SK-N-SH (cell line): ENCODE measurements around the gene MAP2K7. TPM values are rescaled to one million over a fixed set of nuclear protein-coding genes. Genes with fewer than 3 reads are reported as not detected.
A peak's percentile ranks its signal among the peaks of the same experiment; 100 is the strongest.

ENCODE experiments used
- CTCF ChIA-PET: fragments of 300-600, 350-600 bp; formaldehyde crosslinking; extraction: SDS; loops from one replicate; lab custom pipeline; 2021; lab: Yijun Ruan, JAX
- POLR2A ChIA-PET: fragments of 350-600 bp; sonication (Branson Sonifier 250); formaldehyde crosslinking; extraction: SDS; loops from one replicate; lab custom pipeline; 2020; ENCODE audit warnings: antibody characterized with exemption, inconsistent platforms; lab: Yijun Ruan, JAX
- DNase-seq: peaks from one replicate; pipeline ENCODE4 v3.0.0; 2012
- H2AFZ ChIP-seq: fragments of 200-600 bp; sonication (generic); 2 replicates; pipeline ENCODE4 v1.8.1; 2016; ENCODE audit warnings: antibody characterized with exemption, mild to moderate bottlenecking, low read depth
- H3F3A ChIP-seq: fragments of 200-600 bp; sonication (generic); replicated peaks from 2 replicates; pipeline ENCODE3; 2016; ENCODE audit warnings: antibody characterized with exemption, mild to moderate bottlenecking; ENCODE audit not compliant: insufficient read depth
- H3K27ac ChIP-seq, 2 experiments: fragments of 200-500 bp in 1 of 2; fragments of 200-600 bp in 1 of 2; sonication (Bioruptor generic) in 1 of 2; sonication (generic), shearing (Covaris generic) in 1 of 2; 2 replicates each; pipeline versions ENCODE4 v1.5.1 to v1.6.1; 2014 to 2016; ENCODE audit warnings: low read depth in 2 of 2, inconsistent platforms in 1 of 2, low read length in 1 of 2, mild to moderate bottlenecking in 1 of 2, mixed read lengths in 1 of 2
- H3K27me3 ChIP-seq: fragments of 200-600 bp; sonication (generic), shearing (Covaris generic); 2 replicates; pipeline ENCODE4 v1.6.1; 2016; ENCODE audit warnings: mixed run types; ENCODE audit not compliant: insufficient read depth
- H3K36me3 ChIP-seq, 2 experiments: fragments of 200-500 bp in 1 of 2; fragments of 200-600 bp in 1 of 2; sonication (Bioruptor generic) in 1 of 2; sonication (generic) in 1 of 2; replicated peaks in 1 of 2; 2 replicates each; pipeline versions ENCODE3 to v1.5.1; 2014 to 2016; ENCODE audit warnings: low read length in 1 of 2, mild to moderate bottlenecking in 1 of 2; ENCODE audit not compliant: insufficient read depth in 2 of 2, control insufficient read depth in 1 of 2
- H3K4me1 ChIP-seq, 2 experiments: fragments of 200-500 bp in 1 of 2; fragments of 200-600 bp in 1 of 2; sonication (Bioruptor generic) in 1 of 2; sonication (generic), shearing (Covaris generic) in 1 of 2; 2 replicates each; pipeline versions ENCODE4 v1.5.1 to v1.6.1; 2014 to 2016; ENCODE audit warnings: low read depth in 1 of 2, low read length in 1 of 2, mixed run types in 1 of 2; ENCODE audit not compliant: insufficient read depth in 2 of 2, control insufficient read depth in 1 of 2
- H3K4me2 ChIP-seq: fragments of 200-600 bp; sonication (generic), shearing (Covaris generic); 2 replicates; pipeline ENCODE4 v1.6.1; 2017; ENCODE audit warnings: mixed run types
- H3K4me3 ChIP-seq, 2 experiments: fragments of 200-500 bp in 1 of 2; fragments of 200-600 bp in 1 of 2; sonication (Bioruptor generic) in 1 of 2; sonication (generic), shearing (Covaris generic) in 1 of 2; 2 replicates each; pipeline versions ENCODE4 v1.5.1 to v1.8.1; 2014 to 2016; ENCODE audit warnings: low read depth in 2 of 2, inconsistent platforms in 1 of 2, low read length in 1 of 2, mild to moderate bottlenecking in 1 of 2, mixed read lengths in 1 of 2, moderate library complexity in 1 of 2
- H3K79me2 ChIP-seq: fragments of 200-600 bp; sonication (generic); 2 replicates; pipeline ENCODE4 v1.8.1; 2017; ENCODE audit warnings: mild to moderate bottlenecking; ENCODE audit not compliant: insufficient read depth
- H3K9ac ChIP-seq: fragments of 200-600 bp; sonication (generic); 2 replicates; pipeline ENCODE4 v1.6.1; 2017; ENCODE audit warnings: mixed run types
- H3K9me2 ChIP-seq: fragments of 200-600 bp; sonication (generic); 2 replicates; pipeline ENCODE4 v1.6.1; 2017; ENCODE audit warnings: mixed run types
- H3K9me3 ChIP-seq: fragments of 200-600 bp; sonication (generic); 2 replicates; pipeline ENCODE4 v1.6.1; 2017; ENCODE audit warnings: mixed run types, mild to moderate bottlenecking, moderate library complexity
- H4K20me1 ChIP-seq: fragments of 200-600 bp; sonication (generic); 2 replicates; pipeline ENCODE4 v1.6.1; 2017; ENCODE audit warnings: mild to moderate bottlenecking, mixed run types; ENCODE audit not compliant: insufficient read depth
- CHD2 ChIP-seq: fragments of 150-350 bp; IDR thresholded peaks from 2 replicates; pipeline ENCODE4 v1.6.1; 2018; ENCODE audit warnings: low read length; ENCODE audit not compliant: partially characterized antibody
- EP300 ChIP-seq, 2 experiments: IDR thresholded peaks; 2 replicates each; pipeline versions ENCODE4 v1.4.0 to v1.6.1; 2012; ENCODE audit warnings: borderline replicate concordance in 1 of 2, low read depth in 1 of 2, low read length in 1 of 2
- FOXJ3 ChIP-seq: sonication (generic); formaldehyde crosslinking; IDR thresholded peaks from 2 replicates; pipeline ENCODE4 v1.5.1; 2020; ENCODE audit warnings: mild to moderate bottlenecking, missing genetic modification reagents
- FOXM1 ChIP-seq: IDR thresholded peaks from 2 replicates; pipeline ENCODE4 v1.4.0; 2012; ENCODE audit warnings: low read depth, mild to moderate bottlenecking
- MAX ChIP-seq: IDR thresholded peaks from 2 replicates; pipeline ENCODE4 v1.4.0; 2012; ENCODE audit warnings: low read depth
- MEF2A ChIP-seq: IDR thresholded peaks from 2 replicates; pipeline ENCODE4 v1.4.0; 2012; ENCODE audit warnings: low read depth, borderline replicate concordance
- NRF1 ChIP-seq: IDR thresholded peaks from 2 replicates; pipeline ENCODE4 v1.6.1; 2012; ENCODE audit warnings: low read depth, mild to moderate bottlenecking, low read length
- PBX3 ChIP-seq: IDR thresholded peaks from 2 replicates; pipeline ENCODE4; 2012
- RCOR1 ChIP-seq: fragments of 150-350 bp; IDR thresholded peaks from 2 replicates; pipeline ENCODE4 v1.6.1; 2017; ENCODE audit warnings: antibody characterized with exemption, low read length
- REST ChIP-seq: IDR thresholded peaks from 2 replicates; pipeline ENCODE4 v1.6.1; 2012; ENCODE audit warnings: mild to moderate bottlenecking, low read depth, low read length, moderate library complexity
- RFX5 ChIP-seq: IDR thresholded peaks from 2 replicates; pipeline ENCODE4 v1.6.1; 2012; ENCODE audit warnings: mild to moderate bottlenecking, improper control_type of control experiment, low read length
- SMC3 ChIP-seq: IDR thresholded peaks from 2 replicates; pipeline ENCODE4 v1.6.1; 2012; ENCODE audit warnings: low read depth, low read length, improper control_type of control experiment
- TAF1 ChIP-seq: IDR thresholded peaks from 2 replicates; pipeline ENCODE4 v1.6.1; 2012; ENCODE audit warnings: low read depth, mild to moderate bottlenecking, low read length, moderate library complexity, borderline replicate concordance
- TEAD4 ChIP-seq: IDR thresholded peaks from 2 replicates; pipeline ENCODE4 v1.4.0; 2012; ENCODE audit warnings: mild to moderate bottlenecking, borderline replicate concordance; ENCODE audit not compliant: insufficient read depth
- WGBS: methylation state at CpG from one replicate; pipeline ENCODE4 v1.1.6; 2017; ENCODE audit warnings: low lambda C conversion rate; 5-methylcytosine and 5-hydroxymethylcytosine counted together
- polyA plus RNA-seq, 3 experiments: library from polyadenylated mRNA; depleted of rRNA; stranded (reverse); fragments of >200 nt; gene quantifications; 2 replicates each; pipeline ENCODE4 v1.2.3, GENCODE V29; 2012

MAP2K7 gene
- polyA plus RNA-seq, 1 of the 3 experiments (the other 2 are of a cell fraction) = 13.0 TPM

- Histone ChIP-seq H3K9me2 (no peaks in the 10 kb centered on the region), H3K27ac (no peak overlapping the region), H3K27me3 (peaks cover 7% of the 10 kb centered on the region; the same call in 1 of the 2 replicates), H4K20me1 (0 out of 2 replicates have a peak, but pooled peaks cover under 1% of the 10 kb centered on the region), H2AFZ (no peak overlapping the region), H3K4me3 (peak overlapping the region; percentile 37 to 43; a peak in 3 of 4 replicates), H3K9ac (no peak overlapping the region), H3K36me3 (peaks cover 0 to 17% of the 10 kb centered on the region in 2 experiments), H3K4me1 (peaks cover 2 to 18% of the 10 kb centered on the region in 2 experiments; a peak in 2 of 4 replicates), H3F3A (peaks cover 10% of the 10 kb centered on the region), H3K79me2 (peaks cover 4% of the 10 kb centered on the region; the same call in 1 of the 2 replicates), H3K9me3 (no peaks in the 10 kb centered on the region), H3K4me2 (peak overlapping the region; percentile 57)
- TF ChIP-seq RCOR1 (no peak), TEAD4 (no peak), TAF1 (no peak), RFX5 (no peak), CHD2 (no peak), PBX3 (peak; percentile 13; the same call in 1 of the 2 replicates), EP300 (IDR thresholded peaks at IDR 0.05; ENCODE audit: borderline replicate concordance in 1 of 2, low read depth in 1 of 2, low read length in 1 of 2) (no peak), REST (no peak; the same call in 1 of the 2 replicates), FOXJ3 (CRISPR knock-in tag) (no peak), FOXM1 (no peak), SMC3 (no peak), NRF1 (peak; percentile 38), MAX (0 out of 2 replicates have a peak, but pooled peaks have one; percentile 24), MEF2A (no peak)
- ChIA-PET CTCF (interaction anchor here (1.4 to 5.0 kb wide), 4 partner anchors 13 to 85 kb away, joined by 5 to 26 read pairs (median 20); partner anchors contain the start of genes MAP2K7 and TIMM44), POLR2A (interaction anchor here (0.7 to 2.2 kb wide), 5 partner anchors 8 to 54 kb away, joined by 3 to 6 read pairs (median 4); partner anchors contain the start of genes MAP2K7 and PRR36)
- DNase-seq = peak; percentile 68
- WGBS = no CpG with 5 or more reads among the region's 104 CpGs
Observed at GRCh38 chr19:7916103-7916954, 12.7 kb downstream of the MAP2K7 start.
